Measurements from ENCODE around the gene SLC6A12. TPM values are rescaled to one million over a fixed set of nuclear protein-coding genes. Genes with fewer than 3 reads are reported as not detected.

SLC6A12 gene
- total and polyA plus RNA-seq, 9 of the 15 experiments (the other 6 are each of a cell fraction or from before 2014, with no cell fraction given) = not detected

DNA sequence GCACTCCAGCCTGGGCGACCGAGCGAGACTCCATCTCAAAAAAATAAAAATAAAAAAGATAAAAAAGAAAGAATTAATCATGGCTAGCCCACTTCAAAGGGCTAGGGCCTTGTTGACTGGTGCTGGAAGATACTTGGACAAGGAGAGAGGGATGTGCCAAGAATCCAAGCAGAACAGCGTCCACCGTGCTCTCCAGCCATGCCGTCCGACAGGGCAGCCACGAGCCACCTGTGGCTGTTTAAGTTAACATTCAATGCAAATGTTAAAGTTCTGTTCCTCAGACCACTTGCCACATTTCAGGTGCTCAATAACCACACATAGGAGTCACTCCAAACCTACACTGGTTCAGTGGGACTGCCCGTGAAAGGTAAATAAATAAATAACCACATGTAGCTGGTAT, 27.3 kb upstream of the SLC6A12 start (continued):
- TF ChIP-seq CHD2 (IDR thresholded peaks at IDR 0.05; ENCODE audit: low read depth, low read length) = no peak
- no peak for TF ChIP-seq ZNF224 (CRISPR knock-in tag; IDR thresholded peaks at IDR 0.05)

DNA sequence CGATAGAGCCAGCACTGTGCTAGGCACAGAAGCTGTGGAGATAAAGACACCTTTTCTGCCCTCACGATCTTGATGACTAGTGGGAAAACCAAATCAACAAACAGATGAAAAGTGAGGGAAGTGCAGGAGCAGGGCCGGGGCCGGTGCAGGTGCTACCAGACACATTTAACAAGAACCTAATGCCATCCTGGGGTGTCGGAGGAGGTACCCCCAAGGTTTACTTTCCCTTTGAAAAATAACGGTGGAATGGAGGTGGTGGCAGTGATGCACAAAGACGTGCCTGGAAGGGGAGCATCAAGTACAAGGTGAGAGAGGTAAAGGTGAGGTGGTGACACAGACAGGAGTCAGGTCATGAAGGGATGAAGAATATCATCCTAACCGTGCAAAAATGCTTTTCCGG, 26.6 kb upstream of the SLC6A12 start:
- WGBS (ENCODE audit: insufficient coverage, low coverage, missing lambda C conversion rate) = 4% methylated on average over 9 of the region's 9 CpGs
- TF ChIP-seq, protein P1, sequence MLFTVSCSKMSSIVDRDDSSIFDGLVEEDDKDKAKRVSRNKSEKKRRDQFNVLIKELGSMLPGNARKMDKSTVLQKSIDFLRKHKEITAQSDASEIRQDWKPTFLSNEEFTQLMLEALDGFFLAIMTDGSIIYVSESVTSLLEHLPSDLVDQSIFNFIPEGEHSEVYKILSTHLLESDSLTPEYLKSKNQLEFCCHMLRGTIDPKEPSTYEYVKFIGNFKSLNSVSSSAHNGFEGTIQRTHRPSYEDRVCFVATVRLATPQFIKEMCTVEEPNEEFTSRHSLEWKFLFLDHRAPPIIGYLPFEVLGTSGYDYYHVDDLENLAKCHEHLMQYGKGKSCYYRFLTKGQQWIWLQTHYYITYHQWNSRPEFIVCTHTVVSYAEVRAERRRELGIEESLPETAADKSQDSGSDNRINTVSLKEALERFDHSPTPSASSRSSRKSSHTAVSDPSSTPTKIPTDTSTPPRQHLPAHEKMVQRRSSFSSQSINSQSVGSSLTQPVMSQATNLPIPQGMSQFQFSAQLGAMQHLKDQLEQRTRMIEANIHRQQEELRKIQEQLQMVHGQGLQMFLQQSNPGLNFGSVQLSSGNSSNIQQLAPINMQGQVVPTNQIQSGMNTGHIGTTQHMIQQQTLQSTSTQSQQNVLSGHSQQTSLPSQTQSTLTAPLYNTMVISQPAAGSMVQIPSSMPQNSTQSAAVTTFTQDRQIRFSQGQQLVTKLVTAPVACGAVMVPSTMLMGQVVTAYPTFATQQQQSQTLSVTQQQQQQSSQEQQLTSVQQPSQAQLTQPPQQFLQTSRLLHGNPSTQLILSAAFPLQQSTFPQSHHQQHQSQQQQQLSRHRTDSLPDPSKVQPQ (CRISPR knock-in tag; IDR thresholded peaks at IDR 0.05; ENCODE audit: borderline replicate concordance) = no peak
- no peak for TF ChIP-seq ZNF76 (CRISPR knock-in tag; IDR thresholded peaks at IDR 0.05; ENCODE audit: borderline replicate concordance)
- TF ChIP-seq, protein P2, sequence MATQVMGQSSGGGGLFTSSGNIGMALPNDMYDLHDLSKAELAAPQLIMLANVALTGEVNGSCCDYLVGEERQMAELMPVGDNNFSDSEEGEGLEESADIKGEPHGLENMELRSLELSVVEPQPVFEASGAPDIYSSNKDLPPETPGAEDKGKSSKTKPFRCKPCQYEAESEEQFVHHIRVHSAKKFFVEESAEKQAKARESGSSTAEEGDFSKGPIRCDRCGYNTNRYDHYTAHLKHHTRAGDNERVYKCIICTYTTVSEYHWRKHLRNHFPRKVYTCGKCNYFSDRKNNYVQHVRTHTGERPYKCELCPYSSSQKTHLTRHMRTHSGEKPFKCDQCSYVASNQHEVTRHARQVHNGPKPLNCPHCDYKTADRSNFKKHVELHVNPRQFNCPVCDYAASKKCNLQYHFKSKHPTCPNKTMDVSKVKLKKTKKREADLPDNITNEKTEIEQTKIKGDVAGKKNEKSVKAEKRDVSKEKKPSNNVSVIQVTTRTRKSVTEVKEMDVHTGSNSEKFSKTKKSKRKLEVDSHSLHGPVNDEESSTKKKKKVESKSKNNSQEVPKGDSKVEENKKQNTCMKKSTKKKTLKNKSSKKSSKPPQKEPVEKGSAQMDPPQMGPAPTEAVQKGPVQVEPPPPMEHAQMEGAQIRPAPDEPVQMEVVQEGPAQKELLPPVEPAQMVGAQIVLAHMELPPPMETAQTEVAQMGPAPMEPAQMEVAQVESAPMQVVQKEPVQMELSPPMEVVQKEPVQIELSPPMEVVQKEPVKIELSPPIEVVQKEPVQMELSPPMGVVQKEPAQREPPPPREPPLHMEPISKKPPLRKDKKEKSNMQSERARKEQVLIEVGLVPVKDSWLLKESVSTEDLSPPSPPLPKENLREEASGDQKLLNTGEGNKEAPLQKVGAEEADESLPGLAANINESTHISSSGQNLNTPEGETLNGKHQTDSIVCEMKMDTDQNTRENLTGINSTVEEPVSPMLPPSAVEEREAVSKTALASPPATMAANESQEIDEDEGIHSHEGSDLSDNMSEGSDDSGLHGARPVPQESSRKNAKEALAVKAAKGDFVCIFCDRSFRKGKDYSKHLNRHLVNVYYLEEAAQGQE (IDR thresholded peaks at IDR 0.05; ENCODE audit: borderline replicate concordance) = no peak
- TF ChIP-seq, protein P2 (CRISPR knock-in tag; IDR thresholded peaks at IDR 0.05; ENCODE audit: low read depth) = no peak
- TF ChIP-seq, protein P3, sequence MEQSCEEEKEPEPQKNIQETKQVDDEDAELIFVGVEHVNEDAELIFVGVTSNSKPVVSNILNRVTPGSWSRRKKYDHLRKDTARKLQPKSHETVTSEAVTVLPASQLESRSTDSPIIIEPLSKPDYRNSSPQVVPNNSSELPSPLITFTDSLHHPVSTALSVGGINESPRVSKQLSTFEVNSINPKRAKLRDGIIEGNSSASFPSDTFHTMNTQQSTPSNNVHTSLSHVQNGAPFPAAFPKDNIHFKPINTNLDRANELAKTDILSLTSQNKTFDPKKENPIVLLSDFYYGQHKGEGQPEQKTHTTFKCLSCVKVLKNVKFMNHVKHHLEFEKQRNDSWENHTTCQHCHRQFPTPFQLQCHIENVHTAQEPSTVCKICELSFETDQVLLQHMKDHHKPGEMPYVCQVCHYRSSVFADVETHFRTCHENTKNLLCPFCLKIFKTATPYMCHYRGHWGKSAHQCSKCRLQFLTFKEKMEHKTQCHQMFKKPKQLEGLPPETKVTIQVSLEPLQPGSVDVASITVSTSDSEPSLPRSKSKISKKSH (CRISPR knock-in tag; IDR thresholded peaks at IDR 0.05) = no peak
- TF ChIP-seq PTBP1 (IDR thresholded peaks at IDR 0.05; ENCODE audit: low read depth, low read length) = no peak
- TF ChIP-seq HMGN3 (IDR thresholded peaks at IDR 0.05; ENCODE audit: borderline replicate concordance, extremely low read depth, insufficient read length, low read depth, low read length) = no peak

More for the DNA sequence above, 26.6 kb upstream of the SLC6A12 start:
- H3K4me2 ChIP-seq (ENCODE audit: insufficient read depth, low read length) = no peak overlapping the region
- H4K20me1 ChIP-seq (replicated peaks; ENCODE audit: control insufficient read depth, insufficient read depth, low read length) = no peaks in the 10 kb centered on the region
- BruUV-seq (replicated peaks) = no TSS peak
- DNase-seq (ENCODE audit: extremely low read depth in 1 of 4, low spot score in 3 of 4) (no peak), ATAC-seq (no peak), FAIRE-seq (no peak)
- no peaks in the 10 kb centered on the region for H3K79me2 ChIP-seq (ENCODE audit: control insufficient read depth, insufficient read depth, low read length)
- no peaks in the 10 kb centered on the region for H3K4me1 ChIP-seq (replicated peaks in 1 of 2; ENCODE audit: control insufficient read depth in 2 of 2, insufficient read depth in 2 of 2, low read length in 2 of 2)
- intact Hi-C loops (cut with micrococcal nuclease) (no loop called here), in situ Hi-C loops (cut with MboI) (no loop called here)
- POLR2A ChIA-PET = no interaction called here
- CTCF ChIA-PET (ENCODE audit: low intra/inter-chr PET ratio) = no interaction called here
- H3K9me1 ChIP-seq (ENCODE audit: control insufficient read depth, insufficient read depth, low read length) = no peaks in the 10 kb centered on the region
- H3K27me3 ChIP-seq (ENCODE audit: control insufficient read depth in 2 of 2, insufficient read depth in 2 of 2, low read length in 2 of 2) = peaks cover 8 to 28% of the 10 kb centered on the region in 2 experiments; a peak in 4 of 5 replicates
- H3K9me3 ChIP-seq (replicated peaks; ENCODE audit: control insufficient read depth, insufficient read depth, low read depth, low read length) = 0 out of 2 replicates have a peak, but pooled peaks cover 1% of the 10 kb centered on the region
- H3K4me3 ChIP-seq = no peak overlapping the region
- H3K36me3 ChIP-seq (ENCODE audit: control insufficient read depth, insufficient read depth, low read length) = no peaks in the 10 kb centered on the region
- no peak overlapping the region for H3K27ac ChIP-seq (ENCODE audit: extremely low read depth, low read depth, low read length)
- H3K9ac ChIP-seq (ENCODE audit: insufficient read depth in 1 of 2, low read depth in 2 of 2, low read length in 2 of 2) = no peak overlapping the region
- H2AFZ ChIP-seq (ENCODE audit: low read depth, low read length) = no peak overlapping the region
